PFSK-1 (cell line): ENCODE results near the gene TNFSF11.

Experiments used
- POLR2AphosphoS5 ChIP-seq: IDR thresholded peaks from 2 replicates; pipeline ENCODE4 v1.6.1; 2012; ENCODE audit warnings: low read depth, mild to moderate bottlenecking, control low read depth, low read length, moderate library complexity
- REST ChIP-seq, 2 experiments: IDR thresholded peaks; 2 replicates each; pipeline versions ENCODE4 v1.6.1 to v1.8.0; 2011 to 2012; ENCODE audit warnings: low read depth in 2 of 2, low read length in 2 of 2, control low read depth in 1 of 2, inconsistent platforms in 1 of 2, mild to moderate bottlenecking in 1 of 2, moderate library complexity in 1 of 2; ENCODE audit not compliant: insufficient read depth in 1 of 2
- TAF1 ChIP-seq: IDR thresholded peaks from 2 replicates; pipeline ENCODE4 v1.6.1; 2012; ENCODE audit warnings: low read length, control low read depth, borderline replicate concordance; ENCODE audit not compliant: insufficient read depth

DNA sequence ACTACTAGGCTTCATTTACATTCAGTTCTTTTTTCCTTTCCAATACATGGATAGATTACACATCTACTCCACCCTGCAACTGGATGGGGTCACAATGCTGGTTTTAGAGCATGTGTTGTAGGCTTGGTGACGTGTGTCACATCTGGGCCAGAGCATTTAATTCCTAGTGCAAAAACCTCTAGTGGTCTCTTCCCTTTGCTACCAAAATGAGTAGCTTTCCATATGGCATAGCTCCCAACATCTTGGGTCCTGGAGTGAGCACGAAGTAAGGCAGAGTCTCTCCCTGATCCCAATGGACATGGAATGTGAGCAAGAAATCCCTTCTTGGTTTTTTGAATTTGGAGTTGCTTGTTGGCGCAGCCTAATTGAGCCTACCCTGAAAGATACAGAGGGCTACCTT is 51.7 kb downstream of the TNFSF11 start:
- TF ChIP-seq TAF1 (no peak), REST (IDR thresholded peaks at IDR 0.05; ENCODE audit: insufficient read depth in 1 of 2, low read depth in 2 of 2, low read length in 2 of 2) (no peak), POLR2AphosphoS5 (no peak)
